GM21717 (cell line): ENCODE results near the gene WDR45B.
"Not testable (repeated sequence)": the region's sequence is repeated elsewhere in the genome, so short reads cannot be mapped to it uniquely, and the experiment has no call there.

Experiments used
- ATAC-seq: cut with Tn5 transposase; IDR thresholded peaks from one replicate; pipeline ENCODE4 v1.9.1; 2021; ENCODE audit warnings: mild to moderate bottlenecking, moderate library complexity; ENCODE audit not compliant: unreplicated experiment

The WDR45B gene

GRCh38 chr17:82658796-82659452 lies 10.7 kb upstream of the WDR45B start:
- no peak for ATAC-seq

DNA sequence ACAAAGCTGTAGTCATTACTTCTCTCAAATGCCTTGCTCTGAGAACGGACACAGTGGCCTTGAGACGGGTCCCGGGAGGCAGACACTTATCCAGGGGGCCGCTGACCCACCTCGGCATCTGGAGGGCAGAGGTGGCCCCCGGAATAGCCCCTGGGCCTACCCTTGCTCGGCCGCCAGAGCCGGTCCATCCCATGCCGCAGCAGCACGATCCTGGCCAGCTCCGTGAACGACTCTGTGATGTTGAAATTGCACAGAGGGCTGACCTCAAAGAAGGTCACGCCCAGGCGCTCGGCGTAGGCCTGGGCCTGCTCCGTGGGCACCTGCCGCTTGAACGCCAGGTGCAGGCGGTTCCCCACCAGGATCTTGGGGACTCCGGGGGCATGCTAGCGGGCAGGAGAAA lies 10.1 kb upstream of the WDR45B start:
- ATAC-seq, result no peak

DNA sequence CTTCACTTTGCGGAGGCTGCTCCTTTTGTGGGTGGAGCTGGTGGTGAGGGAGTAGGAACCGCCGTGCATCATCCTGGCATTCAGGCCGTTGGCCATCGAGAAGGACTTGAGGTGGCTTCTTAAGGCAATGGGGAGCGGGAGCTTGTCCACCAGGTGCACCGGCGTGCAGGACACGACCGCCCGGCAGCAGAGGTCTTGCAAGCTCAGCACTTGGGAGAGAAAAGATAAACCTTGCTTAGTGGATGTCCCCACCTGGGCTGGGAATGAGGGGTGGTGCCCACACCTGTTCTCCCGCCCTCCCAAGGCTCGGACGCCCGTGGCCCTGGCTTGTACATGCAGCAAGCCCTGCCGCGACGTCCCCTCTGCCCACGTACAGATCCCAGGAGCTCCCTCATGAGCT lies 9.7 kb upstream of the WDR45B start:
- no peak for ATAC-seq

GRCh38 chr17:82656266-82656665 lies 8.0 kb upstream of the WDR45B start:
- no peak for ATAC-seq

DNA sequence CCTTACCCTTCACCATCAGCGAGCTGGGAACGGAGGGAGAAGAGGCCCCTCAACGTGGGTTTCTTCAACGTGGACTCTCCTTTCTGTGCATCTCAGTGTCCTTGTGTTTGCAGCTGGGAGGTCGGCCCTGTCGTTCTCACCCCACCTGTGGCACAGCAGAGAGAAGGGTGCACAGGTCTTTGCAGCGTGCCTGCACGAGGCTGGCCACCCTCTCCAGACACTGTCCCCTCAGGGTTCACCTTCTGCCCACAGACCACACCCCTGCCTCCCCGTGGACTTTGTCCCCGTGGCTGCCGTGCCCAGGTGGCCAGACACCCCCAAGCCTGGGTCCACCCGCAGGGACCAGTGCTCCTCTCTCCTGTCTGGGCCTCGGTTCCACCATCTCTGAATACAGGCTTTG lies 7.3 kb upstream of the WDR45B start:
- ATAC-seq, result no peak

DNA sequence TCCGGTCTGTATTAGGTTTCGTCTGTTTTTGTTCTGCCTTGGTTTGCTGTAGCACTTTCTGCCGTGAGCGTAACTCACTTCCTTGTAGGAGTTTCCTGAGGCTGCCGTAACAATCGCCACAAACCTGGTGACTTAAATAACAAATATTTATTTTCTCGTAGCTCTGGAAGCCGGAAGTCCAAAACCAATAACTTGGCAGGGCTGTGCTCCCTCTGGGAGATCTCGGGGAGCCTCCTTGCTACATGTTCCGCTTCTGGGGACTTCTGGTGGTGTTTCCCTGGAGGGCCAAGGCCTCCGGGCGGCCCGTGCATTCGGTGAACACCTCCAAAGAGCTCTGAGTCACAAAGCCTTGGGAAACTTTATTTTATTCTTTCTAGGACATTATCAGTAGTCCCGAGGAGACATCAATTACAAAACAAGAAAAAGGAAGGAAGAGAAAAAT lies 6.8 kb upstream of the WDR45B start:
- no peak for ATAC-seq

DNA sequence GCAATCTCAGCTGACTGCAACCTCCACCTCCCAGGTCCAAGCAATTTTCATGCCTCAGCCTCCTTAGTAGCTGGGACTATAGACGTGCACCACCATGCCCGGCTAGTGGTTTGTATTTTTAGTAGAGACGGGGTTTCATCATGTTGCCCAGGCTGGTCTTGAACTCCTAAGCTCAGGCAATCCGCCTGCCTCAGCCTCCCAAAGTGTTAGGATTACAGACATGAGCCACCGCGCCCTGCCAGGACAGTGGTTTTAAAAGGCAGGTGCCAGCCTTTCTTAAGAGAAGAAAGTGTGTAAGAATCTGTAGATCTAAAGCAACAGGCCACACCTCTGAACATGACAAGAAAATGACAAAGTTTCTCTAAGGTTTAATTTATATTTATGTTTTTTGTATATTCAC lies 6.4 kb upstream of the WDR45B start:
- not testable (repeated sequence) for ATAC-seq

DNA sequence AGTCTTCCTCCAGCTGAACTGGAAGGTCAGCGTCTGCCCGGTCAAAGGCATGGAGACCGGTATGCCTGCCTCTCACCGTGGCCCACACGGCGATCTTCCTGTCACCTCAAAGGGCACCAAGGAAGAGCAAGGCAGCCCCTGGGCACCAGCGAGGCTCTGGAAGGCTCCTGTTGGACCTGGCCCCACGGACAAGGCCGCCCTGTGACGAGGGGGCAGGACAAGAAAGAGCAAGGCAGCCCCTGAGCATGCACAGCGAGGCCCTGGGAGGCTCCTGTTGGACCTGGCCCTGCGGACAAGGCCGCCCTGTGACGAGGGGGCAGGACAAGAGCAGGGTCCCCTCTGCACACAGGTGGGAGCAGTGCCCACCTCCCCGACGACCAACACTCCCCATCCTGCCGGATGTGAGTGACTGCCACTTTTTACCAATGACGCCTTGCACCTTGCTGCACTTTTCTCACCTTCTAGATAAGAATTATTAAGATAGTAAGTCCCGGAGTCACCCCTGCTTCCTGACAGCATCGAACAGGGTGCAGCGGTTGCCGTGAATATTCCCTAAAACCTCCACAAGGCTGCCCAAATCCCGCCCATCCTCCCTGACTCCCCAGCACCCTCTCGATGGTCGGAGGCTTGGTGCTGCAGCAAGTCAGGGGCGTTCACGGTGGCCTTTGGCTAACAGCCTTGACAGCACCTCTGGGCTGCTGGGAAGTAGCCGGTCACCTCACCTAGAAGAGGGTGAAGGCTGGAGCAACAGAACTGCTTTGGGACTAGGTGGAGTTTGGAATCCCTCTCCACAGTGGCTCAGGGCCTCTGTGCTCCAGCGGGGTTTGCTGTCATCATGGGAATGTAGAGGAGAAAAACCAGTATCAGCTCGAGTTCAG lies 5.6 kb upstream of the WDR45B start:
- no peak for ATAC-seq

DNA sequence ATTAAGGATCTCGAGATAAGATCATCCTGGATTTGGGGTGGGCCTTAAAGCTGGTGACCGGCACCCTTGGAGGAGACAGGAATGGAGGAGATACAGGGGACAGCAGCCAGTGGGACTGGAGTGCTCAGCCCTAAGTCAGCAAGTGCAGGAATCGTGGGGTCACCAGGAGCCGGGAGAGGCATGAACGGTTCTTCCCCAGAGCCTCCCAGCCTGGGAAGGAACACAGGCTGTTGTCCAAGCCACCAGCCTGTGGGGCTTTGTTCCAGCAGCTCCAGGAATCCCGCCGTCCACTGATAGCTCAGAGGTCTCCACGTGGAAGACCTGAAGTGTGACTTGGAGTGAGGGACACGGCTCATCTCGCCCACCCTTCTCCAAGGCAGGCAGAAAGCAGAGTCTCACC lies 2.5 kb upstream of the WDR45B start:
- ATAC-seq, result no peak

DNA sequence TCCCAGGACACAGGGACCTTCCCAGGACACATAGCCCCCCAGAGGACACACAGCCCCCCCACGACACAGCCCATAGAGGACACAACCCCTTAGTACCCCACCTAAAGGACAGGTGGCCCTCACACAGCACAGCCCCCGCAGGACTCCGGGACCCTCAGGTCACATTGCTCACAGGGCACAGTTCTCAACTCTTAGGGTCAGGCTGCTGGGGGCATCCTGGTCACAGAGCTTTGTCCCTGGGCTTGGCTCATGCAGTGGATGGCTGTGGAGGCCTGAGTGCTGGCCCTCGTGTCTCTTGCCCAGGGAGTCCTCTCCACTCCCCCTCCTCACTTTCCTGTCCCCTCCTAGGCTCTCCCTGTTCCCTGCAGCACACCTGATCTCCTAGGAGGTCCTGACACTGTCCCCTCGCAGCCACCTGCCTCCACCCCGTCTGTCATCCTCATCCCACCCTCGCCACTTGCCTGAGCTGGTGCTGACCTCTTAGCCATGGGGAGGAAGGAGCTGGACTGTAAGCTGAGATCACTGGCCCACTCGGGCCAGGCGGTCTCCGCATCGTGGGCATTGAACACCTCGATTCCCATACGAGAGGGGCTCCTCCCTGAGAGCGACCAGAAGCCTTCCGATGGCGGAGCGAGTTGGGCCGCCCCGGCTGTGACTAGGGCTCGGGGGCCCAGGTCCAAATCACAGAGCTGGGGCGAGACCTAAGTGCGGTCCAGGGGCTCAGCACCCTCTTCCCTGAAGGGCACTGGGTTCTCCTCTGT lies 1.4 kb upstream of the WDR45B start:
- ATAC-seq, result no peak

- ATAC-seq, result no peak
Measured at GRCh38 chr17:82648742-82649331, 593 bp upstream of the WDR45B start.

- ATAC-seq, result peak; percentile 34
Measured at GRCh38 chr17:82647593-82648164, 565 bp downstream of the WDR45B start.

GRCh38 chr17:82645516-82645915 lies 2.7 kb downstream of the WDR45B start:
- no peak for ATAC-seq

GRCh38 chr17:82644148-82644547 lies 4.1 kb downstream of the WDR45B start:
- ATAC-seq, result no peak

GRCh38 chr17:82642022-82642421 lies 6.2 kb downstream of the WDR45B start:
- no peak for ATAC-seq

DNA sequence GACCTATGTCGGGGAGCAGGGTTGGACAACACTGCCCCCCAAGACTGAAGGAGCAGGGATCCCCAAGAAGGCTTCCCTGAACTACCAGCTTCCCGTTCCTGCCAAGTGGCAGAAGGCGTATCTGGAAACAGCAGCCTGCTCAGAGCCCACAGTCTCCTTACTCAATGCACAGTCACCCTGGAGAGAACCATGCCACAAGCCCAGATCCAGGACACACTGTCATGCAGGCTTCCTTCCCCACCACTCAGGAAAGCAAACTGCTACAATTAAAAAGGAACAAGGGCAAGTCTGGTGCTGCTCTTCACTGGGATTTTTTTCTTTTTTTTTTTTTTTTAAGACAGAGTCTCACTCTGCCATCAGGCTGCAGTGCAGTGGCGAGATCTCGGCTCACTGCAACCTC lies 8.2 kb downstream of the WDR45B start:
- no peak for ATAC-seq

GRCh38 chr17:82639628-82640027 lies 8.6 kb downstream of the WDR45B start:
- no peak for ATAC-seq

GRCh38 chr17:82638183-82638773 lies 10.0 kb downstream of the WDR45B start:
- ATAC-seq, result no peak

GRCh38 chr17:82636626-82637598 lies 11.3 kb downstream of the WDR45B start:
- no peak for ATAC-seq
